ENCODE measurements around the gene IL36G.

- TF ChIP-seq EP300 (IDR thresholded peaks at IDR 0.05) = no peak
- TF ChIP-seq BCL3 (IDR thresholded peaks at IDR 0.05) = no peak
- no peak for TF ChIP-seq CEBPB (IDR thresholded peaks at IDR 0.05)
- TF ChIP-seq CTCF (IDR thresholded peaks at IDR 0.05) = no peak
- TF ChIP-seq REST (IDR thresholded peaks at IDR 0.05) = no peak
- TF ChIP-seq POLR2A (IDR thresholded peaks at IDR 0.05; ENCODE audit: low read length) = no peak
- no peak for TF ChIP-seq ATOH8 (CRISPR knock-in tag; IDR thresholded peaks at IDR 0.05; ENCODE audit: low read depth)
These were observed 35.5 kb downstream of the IL36G start for GRCh38 chr2:113013336-113013661.
